ENCODE measurements around the gene TMEM184A. TPM values are rescaled to one million over a fixed set of nuclear protein-coding genes. Genes with fewer than 3 reads are reported as not detected.

The TMEM184A gene
- total and polyA plus RNA-seq, 2 of the 13 experiments (the other 11 are each of a cell fraction or from before 2014, with no cell fraction given) = 9.5 to 20.4 TPM

GRCh38 chr7:1555046-1555812, 776 bp downstream of the TMEM184A start (continued):
- TF ChIP-seq STAT6 (CRISPR knock-in tag; IDR thresholded peaks at IDR 0.05; ENCODE audit: borderline replicate concordance) = no peak
- no peak for TF ChIP-seq ASH2L (IDR thresholded peaks at IDR 0.05; ENCODE audit: insufficient read length, low read depth, low read length)
- no peak; the same call in 1 of the 2 replicates for TF ChIP-seq KDM5A (IDR thresholded peaks at IDR 0.05; ENCODE audit: borderline replicate concordance, low read length)
- no peak for TF ChIP-seq PAWR (CRISPR knock-in tag; IDR thresholded peaks at IDR 0.05; ENCODE audit: borderline replicate concordance)
- TF ChIP-seq ZNF337 (CRISPR knock-in tag; IDR thresholded peaks at IDR 0.05; ENCODE audit: borderline replicate concordance, low read depth) = peak; percentile 0; the same call in 1 of the 2 replicates
- no peak for TF ChIP-seq EZH2 (conservative IDR thresholded peaks at IDR 0.05; ENCODE audit: low read depth, low read length)
- 0 out of 2 replicates have a peak, but pooled peaks have one; percentile 10 for TF ChIP-seq MNT (IDR thresholded peaks at IDR 0.05)
- no peak for TF ChIP-seq GPBP1L1 (CRISPR knock-in tag; IDR thresholded peaks at IDR 0.05)
- TF ChIP-seq NCOA2 (CRISPR knock-in tag; IDR thresholded peaks at IDR 0.05) = no peak
- TF ChIP-seq SOX6 (IDR thresholded peaks at IDR 0.05) = no peak
- TF ChIP-seq SOX6 (CRISPR knock-in tag; IDR thresholded peaks at IDR 0.05) = peak; percentile 49; the same call in 1 of the 2 replicates
- no peak for TF ChIP-seq TCF7L2 (IDR thresholded peaks at IDR 0.05; ENCODE audit: low read depth, low read length)
- TF ChIP-seq ISL2 (CRISPR knock-in tag; IDR thresholded peaks at IDR 0.05) = no peak
- TF ChIP-seq ZFP36 (IDR thresholded peaks at IDR 0.05; ENCODE audit: borderline replicate concordance, low read depth, low read length, partially characterized antibody) = no peak
- no peak for TF ChIP-seq ZNF552 (CRISPR knock-in tag; IDR thresholded peaks at IDR 0.05; ENCODE audit: borderline replicate concordance)
- TF ChIP-seq PRMT3 (CRISPR knock-in tag; IDR thresholded peaks at IDR 0.05; ENCODE audit: borderline replicate concordance, low read depth) = no peak
- no peak for TF ChIP-seq GTF2F1 (IDR thresholded peaks at IDR 0.05; ENCODE audit: low read length)
- TF ChIP-seq DZIP1 (CRISPR knock-in tag; IDR thresholded peaks at IDR 0.05) = no peak
- TF ChIP-seq CHCHD3 (CRISPR knock-in tag; IDR thresholded peaks at IDR 0.05) = no peak
- peak; percentile 78 for TF ChIP-seq SALL1 (CRISPR knock-in tag; IDR thresholded peaks at IDR 0.05)
- TF ChIP-seq NAIF1 (CRISPR knock-in tag; IDR thresholded peaks at IDR 0.05; ENCODE audit: borderline replicate concordance) = no peak; the same call in 1 of the 2 replicates
- no peak for TF ChIP-seq WIZ (CRISPR knock-in tag; IDR thresholded peaks at IDR 0.05)

Data from HepG2 (cell line).